ENCODE data around the gene ACP5.

DNA sequence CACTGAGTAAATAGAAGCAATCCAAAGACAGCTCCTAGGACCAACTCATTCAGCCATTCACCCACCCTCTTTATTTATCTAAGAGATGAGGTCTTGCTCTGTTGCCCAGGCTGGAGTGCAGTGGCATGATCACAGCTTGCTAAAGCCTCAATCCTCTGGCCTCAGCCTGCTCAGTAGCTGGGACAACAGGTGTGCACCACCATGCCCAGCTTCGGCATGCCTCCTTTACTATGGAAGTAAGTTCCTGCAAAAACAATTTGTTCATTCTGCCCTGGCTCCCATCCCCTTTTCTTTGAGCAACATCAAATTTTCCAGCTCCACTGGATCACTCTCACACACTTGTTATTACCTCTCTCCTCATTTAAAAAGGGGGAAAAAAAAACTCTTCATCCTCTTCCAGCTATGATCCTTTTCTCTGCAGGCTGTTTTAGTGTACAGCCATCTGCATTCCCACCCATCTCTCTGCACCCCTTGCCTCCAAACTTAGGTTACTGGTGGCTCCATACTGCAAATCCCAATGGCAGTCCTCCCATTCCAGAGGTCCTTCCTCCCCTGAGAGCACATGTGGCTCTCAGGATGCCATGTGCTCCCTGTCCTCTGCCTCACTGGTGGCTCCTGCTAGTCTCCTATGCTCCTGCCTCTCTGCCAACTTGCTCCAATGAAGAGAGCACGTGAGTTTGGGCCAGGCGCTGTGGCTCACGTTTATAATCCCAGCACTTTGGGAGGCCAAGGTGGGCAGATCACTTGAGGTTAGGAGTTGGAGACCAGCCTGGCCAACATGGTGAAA lies 20.6 kb downstream of the ACP5 start:
- no peak for TF ChIP-seq RAD51 (IDR thresholded peaks at IDR 0.05)
- TF ChIP-seq NR2C1 (IDR thresholded peaks at IDR 0.05): no peak
- TF ChIP-seq, protein P1, sequence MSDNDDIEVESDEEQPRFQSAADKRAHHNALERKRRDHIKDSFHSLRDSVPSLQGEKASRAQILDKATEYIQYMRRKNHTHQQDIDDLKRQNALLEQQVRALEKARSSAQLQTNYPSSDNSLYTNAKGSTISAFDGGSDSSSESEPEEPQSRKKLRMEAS (IDR thresholded peaks at IDR 0.05; ENCODE audit: low read depth, low read length): no peak
- TF ChIP-seq CBX5 (IDR thresholded peaks at IDR 0.05; ENCODE audit: low read depth): no peak
- TF ChIP-seq, protein P2, sequence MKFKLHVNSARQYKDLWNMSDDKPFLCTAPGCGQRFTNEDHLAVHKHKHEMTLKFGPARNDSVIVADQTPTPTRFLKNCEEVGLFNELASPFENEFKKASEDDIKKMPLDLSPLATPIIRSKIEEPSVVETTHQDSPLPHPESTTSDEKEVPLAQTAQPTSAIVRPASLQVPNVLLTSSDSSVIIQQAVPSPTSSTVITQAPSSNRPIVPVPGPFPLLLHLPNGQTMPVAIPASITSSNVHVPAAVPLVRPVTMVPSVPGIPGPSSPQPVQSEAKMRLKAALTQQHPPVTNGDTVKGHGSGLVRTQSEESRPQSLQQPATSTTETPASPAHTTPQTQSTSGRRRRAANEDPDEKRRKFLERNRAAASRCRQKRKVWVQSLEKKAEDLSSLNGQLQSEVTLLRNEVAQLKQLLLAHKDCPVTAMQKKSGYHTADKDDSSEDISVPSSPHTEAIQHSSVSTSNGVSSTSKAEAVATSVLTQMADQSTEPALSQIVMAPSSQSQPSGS (IDR thresholded peaks at IDR 0.05; ENCODE audit: low read length): no peak
- no peak for TF ChIP-seq SP1 (IDR thresholded peaks at IDR 0.05; ENCODE audit: low read depth, low read length)
- TF ChIP-seq CHD4 (IDR thresholded peaks at IDR 0.05): no peak
- TF ChIP-seq HDAC6 (IDR thresholded peaks at IDR 0.05; ENCODE audit: unreplicated experiment): no peak
